ENCODE data around the gene KCTD21.

Gene KCTD21

GRCh38 chr11:78138694-78139421 lies 49.6 kb downstream of the KCTD21 start:
- DNase-seq, result peak; percentile 28

DNA sequence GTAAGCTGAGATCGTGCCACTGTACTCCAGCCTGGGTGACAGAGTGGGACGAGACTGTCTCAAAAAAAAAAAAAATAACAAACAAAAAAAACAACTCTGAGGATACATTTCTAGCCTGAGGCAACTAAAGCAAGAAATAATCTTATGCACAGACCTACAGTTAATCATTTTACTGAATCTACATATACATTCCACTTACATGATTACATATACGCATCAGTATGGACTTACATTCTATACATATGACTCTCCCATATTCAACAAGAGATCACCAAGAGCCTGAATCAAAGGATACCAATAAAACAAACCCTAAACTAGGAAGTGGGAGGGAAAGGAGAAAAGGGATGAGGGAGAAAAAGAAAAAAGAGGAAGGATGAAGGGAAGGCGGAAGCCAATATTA lies 50.1 kb downstream of the KCTD21 start:
- DNase-seq, result no peak

GRCh38 chr11:78132475-78132874 lies 56.0 kb downstream of the KCTD21 start:
- DNase-seq, result no peak

- DNase-seq, result no peak
Observed at GRCh38 chr11:78131956-78132355, 56.5 kb downstream of the KCTD21 start.

- no peak for DNase-seq
Observed at GRCh38 chr11:78127403-78127802, 61.0 kb downstream of the KCTD21 start.
